Stimulated activated CD8-positive, alpha-beta memory T cell treated with anti-CD3 and anti-CD28 coated beads, Interleukin-15, amount 100 ng/mL, for 48 hours (primary cell): Measurements from ENCODE around the gene CNPY4.

ENCODE experiments used
- DNase-seq, 2 donors: peaks; one replicate each; pipeline ENCODE4 v3.0.0-alpha.2; 2020; ENCODE audit warnings: low read depth in 2 of 2

CNPY4 gene

DNA sequence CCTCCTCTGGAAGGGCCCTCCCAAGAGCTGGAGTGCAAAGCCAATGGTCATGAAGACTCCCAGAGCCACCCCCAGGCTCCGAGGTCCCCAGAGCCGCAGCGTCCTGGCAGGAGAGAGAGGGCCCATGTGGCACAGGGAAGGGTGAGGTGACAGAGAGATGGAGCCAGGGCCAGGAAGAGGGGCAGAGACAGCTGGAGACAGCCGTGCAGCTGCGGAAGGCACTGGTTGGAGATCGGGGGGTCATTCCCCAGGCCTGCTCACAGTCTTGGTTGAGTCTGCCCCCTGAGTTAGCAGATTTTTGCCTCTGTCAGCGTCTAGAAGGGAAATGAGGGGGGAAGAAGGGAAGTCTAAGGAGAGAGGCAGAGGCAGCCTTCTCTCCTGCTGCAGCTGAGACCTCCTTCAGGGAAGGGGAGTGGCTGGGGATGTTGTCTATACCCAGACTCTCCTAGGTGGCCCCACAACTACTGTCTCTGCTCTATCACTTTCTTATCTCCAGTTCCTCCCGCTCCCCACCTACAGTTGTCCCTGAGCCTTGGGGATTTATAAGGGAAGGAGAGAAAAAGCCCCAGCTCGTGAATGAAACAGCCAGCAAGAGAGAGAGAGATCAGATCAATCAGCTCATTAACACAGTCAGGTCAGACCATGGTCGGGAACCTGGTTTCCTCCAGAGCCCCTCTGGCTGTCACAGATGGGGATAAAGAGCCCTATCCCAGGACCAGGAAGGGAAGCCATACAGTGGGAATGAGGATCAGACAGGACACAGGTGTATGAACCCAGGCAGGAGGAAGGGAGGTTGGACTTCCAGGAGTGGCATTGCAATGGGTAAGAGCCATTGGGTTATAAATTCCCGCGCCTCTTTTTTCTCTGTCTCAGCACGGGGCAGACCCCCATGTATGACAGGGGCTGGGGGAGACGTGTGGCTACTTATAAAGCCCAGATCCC lies 47.8 kb downstream of the CNPY4 start:
- DNase-seq: no peak

GRCh38 chr7:100167912-100168323 lies 48.5 kb downstream of the CNPY4 start:
- no peak for DNase-seq

DNA sequence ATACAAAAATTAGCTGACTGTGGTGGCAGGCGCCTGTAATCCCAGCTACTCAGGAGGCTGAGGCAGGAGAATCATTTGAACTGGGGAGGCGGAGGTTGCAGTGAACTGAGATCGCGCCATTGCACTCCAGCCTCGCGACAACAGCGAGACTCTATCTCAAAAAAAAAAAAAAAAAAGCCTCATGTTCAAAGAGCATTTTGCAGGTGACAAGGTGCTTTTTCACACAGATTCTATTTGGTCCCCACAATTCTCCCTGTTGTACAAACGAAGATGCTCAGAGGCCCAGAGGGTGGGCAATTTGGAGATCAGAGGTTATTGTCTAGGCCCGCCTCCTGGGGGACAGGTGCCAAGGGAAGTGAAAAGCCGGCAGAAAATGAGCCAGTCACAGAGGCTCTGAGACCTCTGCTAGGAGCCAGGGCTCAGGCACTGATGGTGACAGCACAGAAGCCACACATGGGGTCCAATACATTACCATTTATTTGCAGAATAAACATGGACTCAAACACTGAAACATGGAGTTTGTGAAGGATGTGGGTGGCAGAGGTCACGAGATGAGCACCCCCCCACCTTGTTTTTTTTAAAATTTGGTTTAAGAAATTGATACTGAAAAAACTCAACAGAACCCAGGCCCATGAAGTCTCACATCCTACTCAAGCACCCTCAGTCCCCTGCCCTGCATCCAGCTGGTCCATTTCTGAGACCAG lies 49.9 kb downstream of the CNPY4 start:
- no peak for DNase-seq

DNA sequence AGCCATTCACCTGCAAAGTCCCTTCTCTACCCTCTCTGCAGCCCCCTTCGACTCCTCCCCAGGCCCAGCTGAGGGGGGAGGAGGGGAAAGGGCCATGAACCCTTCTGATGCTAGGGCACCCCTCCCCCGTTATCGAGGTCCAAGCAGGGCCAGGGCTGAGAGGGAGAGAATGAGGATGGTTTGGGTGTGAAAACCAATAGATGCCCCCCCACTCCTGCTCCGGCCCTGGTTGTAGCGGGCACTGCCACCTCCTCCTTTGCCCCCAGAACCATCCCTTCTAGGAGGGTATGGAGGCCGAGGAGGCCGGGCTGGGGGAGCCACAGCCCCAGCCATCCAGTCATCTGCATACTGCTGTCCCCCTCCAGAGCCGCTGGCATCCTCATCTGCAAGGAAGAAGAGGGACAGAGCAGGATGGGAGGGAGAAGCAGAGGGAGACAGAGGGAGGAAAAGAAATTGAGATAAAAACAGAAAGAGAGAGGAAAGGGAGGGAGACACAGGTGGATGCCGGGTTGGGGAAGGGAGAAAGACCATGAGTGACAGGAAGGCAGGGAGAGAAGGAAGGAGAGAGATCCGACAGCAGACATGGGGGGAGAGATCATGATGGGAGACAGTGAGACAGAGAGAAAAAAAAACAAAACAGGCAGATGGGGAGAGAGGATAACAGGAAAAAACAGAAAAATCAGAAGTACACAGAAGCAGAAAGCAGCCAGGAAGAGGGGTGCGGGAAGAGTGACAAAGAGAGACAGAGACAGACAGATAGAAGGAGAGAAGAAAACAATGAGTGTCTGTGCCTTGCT lies 50.9 kb downstream of the CNPY4 start:
- DNase-seq: no peak

DNA sequence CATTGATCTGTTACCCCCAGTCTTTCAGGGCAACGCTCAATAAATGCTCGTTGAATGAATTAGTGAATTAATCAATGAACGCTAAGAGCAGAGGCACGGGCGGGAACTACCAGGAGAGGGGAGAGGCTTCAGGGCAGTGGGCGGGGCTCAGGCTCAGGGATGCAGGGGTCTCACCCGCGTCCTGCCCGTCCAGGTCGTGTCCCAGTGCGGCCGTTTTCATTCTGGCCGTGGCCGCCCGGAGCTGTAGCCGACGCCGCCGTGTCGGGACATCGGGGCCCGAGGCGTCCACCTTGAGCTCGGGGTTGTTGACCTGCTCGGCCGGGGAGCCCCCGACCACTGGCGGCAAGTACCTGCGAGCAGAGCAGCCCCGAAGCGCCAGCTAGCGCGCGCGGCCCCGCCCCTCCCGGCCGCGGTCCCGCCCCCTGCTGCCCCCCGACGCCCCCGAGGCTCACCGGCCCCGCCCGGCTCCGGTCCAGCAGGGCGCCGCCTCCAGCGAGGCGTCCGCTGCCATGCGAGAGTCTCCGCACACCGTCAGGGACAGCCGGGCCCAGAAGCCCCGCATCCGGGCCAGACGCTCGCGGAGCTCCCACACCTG lies 51.8 kb downstream of the CNPY4 start:
- DNase-seq: no peak

GRCh38 chr7:100171840-100172239 lies 52.4 kb downstream of the CNPY4 start:
- no peak for DNase-seq

DNA sequence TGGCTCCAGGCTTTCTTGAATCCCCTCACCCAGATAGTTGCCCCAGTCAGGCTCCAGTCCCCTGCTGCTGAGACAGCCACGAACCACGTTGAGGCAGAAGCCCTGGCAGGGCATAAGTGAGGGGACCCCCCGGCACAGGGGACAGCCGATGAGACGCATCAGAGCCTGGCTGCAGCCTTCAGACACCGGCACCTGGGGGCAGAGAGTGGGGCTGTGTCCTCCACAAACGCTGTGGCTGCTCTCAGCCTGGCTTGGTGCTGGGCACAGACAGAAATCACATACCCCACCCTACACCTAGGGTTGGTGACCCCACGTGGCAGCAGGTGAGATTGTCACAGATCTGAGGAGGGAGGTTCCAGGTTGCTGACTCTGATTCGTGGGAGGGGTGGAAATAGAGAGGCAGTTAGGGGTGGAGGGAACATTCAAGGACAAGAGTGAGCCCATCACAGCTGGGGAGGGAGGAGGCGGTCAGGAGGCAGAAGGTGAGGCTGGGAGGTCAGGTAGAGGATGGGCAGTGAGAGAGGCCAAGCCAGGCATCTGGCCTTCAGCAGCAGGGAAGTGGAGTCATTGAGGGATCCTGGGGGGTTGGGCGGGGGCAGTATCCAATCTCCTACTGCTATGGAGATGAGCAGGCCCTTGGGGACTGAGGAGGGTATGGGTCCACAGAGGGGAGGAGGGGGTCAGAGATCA lies 54.5 kb downstream of the CNPY4 start:
- no peak for DNase-seq

GRCh38 chr7:100174582-100174981 lies 55.1 kb downstream of the CNPY4 start:
- DNase-seq: no peak
